T-helper 2 cell (primary cell): ENCODE results near the gene MFSD12.
"Not testable (repeated sequence)": the region's sequence is repeated elsewhere in the genome, so short reads cannot be mapped to it uniquely, and the experiment has no call there.

Experiments
- DNase-seq, 5 experiments: peaks; one replicate each; pipeline versions ENCODE4 v3.0.0 to v3.0.0-alpha.2; 2012 to 2022

Gene MFSD12

DNA sequence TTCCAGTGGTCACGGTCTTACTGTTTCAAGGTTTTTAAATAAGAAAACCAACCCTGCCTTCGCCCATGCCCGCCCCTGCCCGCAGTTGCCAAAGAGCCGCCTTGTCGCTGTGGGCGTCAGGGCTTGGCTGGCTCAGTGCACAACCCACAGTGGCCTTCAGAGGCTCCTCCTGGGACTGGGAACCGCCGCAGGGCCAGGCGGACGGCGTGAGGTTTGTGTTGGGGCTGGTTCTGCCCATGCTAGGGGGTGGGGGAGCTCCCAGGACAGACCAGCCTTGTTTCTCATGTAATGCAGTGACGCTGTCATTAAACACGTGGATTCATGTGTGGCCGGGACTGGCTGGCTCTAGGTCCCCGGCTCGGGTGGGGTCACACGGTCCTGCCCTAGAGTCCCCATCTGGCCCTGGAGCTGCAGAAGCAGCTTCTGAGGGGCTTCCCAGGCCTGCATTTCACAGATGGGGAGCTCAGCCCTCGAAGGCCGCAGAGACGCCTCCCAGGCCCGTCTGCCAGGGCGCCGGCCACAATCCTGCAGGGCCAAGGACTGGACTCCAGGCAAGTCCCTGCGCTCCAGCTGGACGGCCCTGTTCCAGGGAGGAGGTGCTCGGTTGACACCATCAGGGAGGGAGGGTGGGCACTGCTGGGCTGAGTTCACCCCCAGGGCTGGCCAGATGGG lies 20.8 kb downstream of the MFSD12 start:
- no peak for DNase-seq

DNA sequence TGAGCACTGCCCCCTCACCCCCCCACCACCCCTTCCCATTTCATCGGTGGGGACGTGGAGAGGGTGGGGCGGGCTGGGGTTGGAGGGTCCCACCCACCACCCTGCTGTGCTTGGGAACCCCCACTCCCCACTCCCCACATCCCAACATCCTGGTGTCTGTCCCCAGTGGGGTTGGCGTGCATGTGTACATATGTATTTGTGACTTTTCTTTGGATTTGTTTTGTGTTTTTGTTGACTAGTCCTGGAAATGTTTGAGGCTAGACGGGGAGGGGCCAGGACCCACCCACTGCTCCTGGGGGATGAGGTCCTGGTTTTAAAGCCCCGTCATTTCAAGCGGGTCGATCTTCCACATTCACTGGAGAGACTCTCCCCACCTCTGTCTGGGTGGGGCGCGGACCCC lies 21.4 kb downstream of the MFSD12 start:
- DNase-seq = no peak

DNA sequence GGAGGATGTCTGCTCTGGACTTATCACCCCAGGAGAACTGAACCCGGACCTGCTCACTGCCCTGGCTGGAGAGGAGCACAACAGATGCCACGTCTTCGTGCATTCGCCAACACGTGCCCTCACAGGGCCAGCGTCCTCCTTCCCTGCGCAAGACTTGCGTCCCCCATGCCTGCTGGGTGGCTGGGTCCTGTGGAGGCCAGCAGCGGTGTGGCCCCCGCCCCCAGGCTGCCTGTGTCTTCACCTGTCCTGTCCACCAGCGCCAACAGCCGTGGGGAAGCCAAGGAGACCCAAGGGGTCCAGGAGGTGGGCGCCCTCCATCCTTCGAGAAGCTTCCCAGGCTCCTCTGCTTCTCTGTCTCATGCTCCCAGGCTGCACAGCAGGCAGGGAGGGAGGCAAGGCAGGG lies 21.8 kb downstream of the MFSD12 start:
- no peak for DNase-seq

DNA sequence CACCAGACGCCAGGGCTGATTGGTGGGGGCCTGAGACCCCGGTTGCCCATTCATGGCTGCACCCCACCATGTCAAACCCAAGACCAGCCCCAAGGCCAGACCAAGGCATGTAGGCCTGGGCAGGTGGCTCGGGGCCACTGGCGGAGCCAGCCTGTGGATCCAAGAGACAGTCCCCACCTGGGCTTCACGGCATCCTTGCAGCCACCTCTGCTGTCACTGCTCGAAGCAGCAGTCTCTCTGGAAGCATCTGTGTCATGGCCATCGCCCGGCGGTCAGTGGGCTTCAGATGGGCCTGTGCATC lies 22.2 kb downstream of the MFSD12 start:
- no peak for DNase-seq

DNA sequence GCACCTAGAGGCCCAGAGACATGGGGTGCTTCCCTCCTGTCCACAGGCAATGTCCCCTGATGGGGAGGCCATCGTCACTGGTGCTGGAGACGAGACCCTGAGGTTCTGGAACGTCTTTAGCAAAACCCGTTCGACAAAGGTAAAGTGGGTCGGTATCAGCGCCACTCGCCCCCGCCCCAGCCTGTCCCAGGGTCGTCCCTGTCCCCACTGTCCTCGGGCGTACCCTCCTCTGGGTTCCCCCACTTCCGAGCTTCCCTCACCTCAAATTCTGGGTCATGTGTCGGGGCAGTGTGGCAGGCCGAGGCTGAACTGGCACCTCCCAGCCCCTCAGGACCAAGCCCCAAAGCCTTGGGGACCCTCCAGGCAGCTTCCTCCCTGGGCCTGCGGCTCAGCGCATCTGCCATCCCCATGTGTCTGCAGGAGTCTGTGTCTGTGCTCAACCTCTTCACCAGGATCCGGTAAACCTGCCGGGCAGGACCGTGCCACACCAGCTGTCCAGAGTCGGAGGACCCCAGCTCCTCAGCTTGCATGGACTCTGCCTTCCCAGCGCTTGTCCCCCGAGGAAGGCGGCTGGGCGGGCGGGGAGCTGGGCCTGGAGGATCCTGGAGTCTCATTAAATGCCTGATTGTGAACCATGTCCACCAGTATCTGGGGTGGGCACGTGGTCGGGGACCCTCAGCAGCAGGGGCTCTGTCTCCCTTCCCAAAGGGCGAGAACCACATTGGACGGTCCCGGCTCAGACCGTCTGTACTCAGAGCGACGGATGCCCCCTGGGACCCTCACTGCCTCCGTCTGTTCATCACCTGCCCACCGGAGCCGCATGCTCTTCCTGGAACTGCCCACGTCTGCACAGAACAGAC lies 22.8 kb downstream of the MFSD12 start:
- DNase-seq = no peak

DNA sequence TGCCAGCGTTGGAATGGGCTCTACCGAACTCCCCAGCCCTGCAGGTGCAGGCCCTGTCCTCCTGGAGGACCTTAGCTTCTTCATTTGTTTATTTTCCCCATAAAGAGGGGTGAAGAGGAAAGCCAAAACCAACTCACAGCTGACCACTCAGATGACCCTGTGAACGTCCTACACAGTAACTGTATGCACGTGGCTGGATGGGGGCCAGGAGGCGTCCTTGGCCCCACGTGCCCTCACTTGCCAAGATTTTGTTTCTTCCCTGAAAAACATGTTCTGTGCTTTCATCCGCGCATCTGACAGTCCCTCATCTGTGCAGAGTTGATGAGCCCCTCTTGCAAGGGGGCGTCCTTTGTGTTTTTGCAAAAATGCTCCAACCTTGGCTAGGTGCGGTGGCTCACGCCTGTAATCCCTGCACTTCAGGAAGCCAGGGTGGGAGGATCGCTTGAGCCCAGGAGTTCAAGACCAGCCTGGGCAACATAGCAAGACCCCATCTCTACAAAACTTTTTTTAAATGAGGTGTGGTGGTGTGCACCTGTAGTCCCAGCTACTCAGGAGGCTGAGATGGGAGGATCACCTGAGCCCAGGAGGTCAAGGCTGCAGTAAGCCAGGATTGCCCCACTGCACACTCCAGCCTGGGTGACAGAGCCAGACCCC lies 23.7 kb downstream of the MFSD12 start:
- DNase-seq = no peak

DNA sequence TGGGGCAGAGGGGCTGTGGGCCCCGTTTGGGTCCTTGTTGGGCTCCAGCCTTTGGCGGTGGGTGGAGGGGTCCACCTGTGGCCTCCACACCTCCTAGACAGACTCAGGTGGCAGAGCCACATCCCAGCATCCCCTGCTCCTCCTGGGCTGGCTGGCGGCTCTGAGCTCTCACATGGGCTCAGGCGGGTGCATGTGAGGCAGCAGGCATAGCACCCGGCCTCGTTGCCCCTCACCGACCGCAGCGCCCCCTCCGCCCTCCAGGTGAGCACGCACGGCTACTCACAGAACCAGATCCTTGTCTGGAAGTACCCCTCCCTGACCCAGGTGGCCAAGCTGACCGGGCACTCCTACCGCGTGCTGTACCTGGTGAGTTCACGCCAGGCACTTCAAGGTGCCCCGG lies 24.4 kb downstream of the MFSD12 start:
- DNase-seq = no peak

DNA sequence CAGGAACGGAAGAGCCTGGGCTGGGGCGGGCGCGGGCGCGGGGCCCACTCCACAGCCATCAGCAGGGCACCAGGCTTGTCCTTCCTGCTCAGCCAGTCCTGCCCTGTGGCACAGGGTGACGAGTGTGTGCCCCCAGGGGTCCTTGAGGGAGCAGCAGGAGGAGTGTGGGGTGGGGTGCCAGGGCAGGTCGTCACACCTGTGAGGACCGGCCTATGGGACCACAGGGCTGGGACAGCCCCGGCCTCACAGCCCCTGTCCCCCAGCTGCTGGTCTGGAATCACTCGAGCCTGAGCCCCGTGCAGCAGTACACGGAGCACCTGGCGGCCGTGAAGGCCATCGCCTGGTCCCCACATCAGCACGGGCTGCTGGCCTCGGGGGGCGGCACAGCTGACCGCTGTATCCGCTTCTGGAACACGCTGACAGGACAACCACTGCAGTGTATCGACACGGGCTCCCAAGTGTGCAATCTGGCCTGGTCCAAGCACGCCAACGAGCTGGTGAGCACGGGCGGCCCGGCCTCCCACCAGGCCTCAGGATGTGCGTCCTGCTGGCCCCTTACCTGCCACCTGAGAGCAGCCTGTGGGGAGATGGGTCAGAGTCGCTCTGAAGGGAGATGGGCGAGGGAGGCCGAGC lies 25.1 kb downstream of the MFSD12 start:
- DNase-seq = no peak

DNA sequence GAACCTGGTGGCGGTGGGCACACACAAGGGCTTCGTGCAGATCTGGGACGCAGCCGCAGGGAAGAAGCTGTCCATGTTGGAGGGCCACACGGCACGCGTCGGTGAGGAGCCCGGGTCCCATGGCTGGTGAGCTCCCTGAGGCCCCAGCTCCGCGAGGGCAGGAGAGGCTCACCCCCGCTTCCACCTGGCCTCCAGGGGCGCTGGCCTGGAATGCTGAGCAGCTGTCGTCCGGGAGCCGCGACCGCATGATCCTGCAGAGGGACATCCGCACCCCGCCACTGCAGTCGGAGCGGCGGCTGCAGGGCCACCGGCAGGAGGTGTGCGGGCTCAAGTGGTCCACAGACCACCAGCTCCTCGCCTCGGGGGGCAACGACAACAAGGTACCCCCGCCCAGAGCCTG lies 25.7 kb downstream of the MFSD12 start:
- no peak for DNase-seq

DNA sequence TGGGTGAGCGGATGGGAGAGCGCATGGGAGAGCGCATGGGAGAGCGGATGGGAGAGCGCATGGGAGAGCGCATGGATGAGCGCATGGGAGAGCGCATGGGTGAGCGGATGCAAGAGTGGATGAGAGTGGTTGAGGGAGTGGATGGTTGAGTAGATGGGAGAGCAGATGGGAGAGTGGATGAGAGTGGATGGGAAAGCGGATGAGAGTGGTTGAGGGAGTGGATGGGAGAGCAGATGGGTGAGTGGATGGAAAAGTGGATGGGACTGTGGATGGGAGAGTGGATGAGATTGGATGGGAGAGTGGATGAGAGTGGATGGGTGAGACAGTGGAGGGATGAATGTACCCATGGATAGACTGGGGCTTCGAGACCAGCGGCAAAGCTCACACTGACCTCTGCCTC lies 27.0 kb downstream of the MFSD12 start:
- DNase-seq = no peak

DNA sequence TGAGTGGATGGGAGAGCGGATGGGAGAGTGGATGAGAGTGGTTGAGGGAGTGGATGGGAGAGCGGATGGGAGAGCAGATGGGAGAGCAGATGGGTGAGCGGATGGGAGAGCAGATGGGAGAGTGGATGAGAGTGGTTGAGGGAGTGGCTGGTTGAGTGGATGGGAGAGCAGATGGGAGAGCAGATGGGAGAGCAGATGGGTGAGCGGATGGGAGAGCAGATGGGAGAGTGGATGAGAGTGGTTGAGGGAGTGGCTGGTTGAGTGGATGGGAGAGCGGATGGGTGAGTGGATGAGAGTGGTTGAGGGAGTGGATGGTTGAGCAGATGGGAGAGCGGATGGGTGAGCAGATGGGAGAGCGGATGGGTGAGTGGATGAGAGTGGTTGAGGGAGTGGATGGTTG lies 28.1 kb downstream of the MFSD12 start:
- DNase-seq = not testable (repeated sequence)

DNA sequence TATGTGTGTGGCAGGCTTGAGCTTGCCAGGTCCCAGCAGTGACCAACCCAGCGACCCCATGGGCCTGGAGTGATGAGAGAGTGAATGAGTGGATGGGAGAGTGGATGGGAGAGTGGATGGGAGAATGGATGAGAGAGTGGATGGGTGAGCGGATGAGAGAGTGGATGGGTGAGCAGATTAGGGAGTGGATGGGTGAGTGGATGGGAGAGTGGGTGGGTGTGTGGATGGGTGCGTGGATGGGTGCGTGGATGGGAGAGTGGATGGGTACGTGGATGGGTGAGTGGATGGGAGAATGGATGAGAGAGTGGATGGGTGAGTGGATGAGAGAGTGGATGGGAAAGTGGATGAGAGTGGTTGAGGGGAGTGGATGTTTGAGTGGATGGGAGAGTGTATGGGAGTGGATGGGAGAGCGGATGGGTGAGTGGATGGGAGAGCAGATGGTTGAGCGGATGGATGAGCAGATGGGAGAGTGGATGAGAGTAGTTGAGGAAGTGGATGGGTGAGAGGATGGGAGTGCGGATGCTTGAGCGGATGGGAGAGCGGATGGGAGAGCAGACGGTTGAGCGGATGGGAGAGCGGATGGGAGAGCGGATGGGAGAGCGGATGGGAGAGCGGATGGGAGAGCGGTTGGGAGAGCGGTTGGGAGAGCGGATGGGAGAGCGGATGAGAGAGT lies 28.7 kb downstream of the MFSD12 start:
- DNase-seq = no peak

DNA sequence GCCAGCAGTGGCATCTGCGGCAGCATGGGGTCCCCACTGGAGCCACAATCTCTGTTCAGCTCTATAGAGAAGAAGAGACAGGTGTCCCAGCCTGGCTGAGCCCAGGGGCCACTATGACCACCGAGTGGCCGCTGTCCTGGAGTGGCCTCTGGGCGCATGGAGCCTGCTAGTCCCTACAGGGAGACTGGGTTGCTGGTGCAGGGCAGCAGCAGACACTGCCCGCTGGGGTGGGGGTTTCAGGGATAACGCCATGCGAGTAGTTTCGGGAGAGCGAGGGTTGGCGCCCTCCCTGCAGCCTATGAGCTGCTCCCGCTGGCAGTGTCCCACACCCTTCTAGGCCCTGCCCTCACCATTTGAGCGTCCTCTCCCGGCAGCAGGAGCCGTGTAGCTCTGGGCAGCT lies 29.3 kb downstream of the MFSD12 start:
- no peak for DNase-seq

DNA sequence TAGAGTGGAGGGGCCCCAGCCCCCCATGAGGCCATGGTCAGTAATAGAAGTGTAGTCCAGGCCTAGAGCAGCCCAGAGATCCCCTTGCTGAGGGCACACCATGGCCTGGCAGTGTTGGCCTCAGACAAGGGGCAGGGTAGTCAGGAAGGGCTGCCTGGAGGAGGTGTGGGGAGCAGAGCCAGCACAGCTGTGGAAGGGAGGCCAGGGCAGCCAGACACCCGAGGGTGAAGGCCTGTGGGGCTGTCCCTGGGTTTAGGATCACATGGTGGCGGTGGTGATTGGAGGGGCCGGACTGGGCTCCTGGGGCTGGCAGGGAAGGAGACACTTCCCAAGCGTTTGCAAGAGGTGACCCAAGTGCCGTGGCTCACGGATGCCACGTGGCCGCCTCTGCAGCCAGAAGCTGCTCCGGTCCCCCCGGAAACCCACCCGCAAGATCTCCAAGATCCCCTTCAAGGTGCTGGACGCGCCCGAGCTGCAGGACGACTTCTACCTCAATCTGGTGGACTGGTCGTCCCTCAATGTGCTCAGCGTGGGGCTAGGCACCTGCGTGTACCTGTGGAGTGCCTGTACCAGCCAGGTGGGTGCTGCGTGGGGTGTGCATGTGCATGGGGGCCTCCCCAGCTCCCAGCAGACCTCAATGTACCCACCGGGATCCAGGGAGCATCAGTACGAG lies 30.0 kb downstream of the MFSD12 start:
- DNase-seq = no peak

DNA sequence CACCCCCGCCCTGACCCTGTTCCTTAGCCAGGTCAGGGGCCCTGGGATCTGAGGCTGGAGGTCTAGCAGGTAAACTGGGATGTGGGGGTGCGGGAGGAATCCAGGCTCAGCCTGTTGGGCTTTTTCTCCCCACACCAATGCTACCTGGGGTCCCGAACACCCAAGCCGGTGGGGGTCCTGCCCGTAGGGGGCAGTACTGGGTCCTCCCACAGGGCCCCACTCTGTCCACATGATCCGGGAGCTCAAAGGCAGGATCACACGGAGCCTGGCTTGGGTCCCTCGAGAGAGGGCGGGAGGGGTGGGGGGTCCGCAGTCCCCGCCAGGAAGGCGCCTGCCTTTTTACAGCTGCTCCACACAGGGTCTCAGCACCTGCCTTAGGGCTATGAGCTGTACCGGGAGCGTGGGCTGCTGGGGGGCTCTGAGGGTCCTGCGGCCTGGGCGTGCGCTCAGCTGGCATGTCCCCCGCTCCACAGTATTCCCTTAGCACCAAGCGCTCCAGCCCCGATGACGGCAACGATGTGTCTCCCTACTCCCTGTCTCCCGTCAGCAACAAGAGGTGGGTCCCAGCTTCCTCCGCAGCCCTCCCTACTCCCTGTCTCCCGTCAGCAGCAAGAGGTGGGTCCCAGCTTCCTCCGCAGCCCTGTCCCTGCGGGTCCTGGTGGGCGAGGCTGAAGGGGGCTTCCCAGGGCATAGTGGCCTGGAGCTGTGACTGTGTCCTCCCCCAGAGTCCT lies 30.7 kb downstream of the MFSD12 start:
- no peak for DNase-seq

DNA sequence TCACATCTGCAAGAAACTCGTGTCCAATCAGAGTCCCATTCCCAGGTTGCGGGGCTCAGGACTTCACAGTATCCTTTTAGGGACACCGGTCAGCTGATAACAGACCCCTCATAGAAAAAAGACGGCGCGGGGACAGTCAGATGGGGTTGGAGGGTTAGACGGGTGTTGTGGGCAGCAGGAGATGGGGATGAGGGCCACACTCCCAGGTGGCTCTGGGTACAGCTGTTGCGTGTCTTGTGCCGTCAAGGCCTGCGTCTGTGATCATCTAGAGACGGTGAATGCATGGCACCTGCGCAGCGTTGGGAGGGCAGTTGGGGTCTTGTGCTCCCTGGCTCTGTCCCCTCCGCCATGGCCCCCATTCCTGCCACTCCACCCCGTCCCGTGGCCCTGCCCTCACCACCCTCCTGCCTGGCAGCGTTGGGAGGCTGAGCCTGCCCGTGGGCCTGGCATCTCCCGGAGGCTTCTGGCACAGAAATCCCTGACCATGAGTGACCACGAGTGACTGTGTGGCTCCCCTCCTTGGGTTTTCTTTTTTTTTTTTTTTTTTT lies 32.4 kb downstream of the MFSD12 start:
- no peak for DNase-seq

DNA sequence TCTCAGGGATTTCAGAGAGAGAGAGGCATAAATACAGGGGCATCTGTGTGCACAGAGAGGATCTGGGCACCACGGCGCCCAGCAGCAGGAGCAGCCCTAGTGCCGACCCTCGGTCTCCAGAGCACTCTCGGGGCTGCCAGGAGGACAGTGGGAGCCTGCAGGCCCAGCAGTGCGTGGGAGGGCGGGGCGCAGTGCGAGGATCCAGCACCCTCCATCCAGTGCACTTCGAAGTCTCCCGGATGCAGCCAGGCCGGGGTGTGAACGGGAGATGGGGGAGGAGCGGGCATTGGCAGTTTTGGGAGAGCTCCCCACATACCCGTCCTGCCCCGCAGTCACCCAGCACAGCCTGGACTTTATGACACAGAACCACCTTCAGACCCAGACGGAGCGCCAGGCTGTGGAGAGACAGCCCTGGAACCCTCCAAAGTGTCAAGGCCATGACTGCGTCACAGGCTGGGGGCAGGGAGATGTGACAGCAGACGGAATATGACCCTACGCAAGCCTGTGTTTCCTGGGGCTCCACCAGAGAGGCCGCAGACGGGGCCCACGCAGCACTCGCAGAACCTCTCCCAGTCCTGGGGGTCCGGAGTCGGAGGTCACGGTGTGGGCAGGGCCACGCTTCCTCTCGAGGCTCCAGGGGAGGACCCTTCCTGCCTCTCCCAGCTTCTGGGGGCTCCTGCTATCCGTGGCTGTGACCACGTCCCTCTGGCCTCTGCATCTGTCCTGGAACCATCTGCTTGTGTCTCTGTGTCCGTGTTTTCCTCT lies 33.1 kb downstream of the MFSD12 start:
- no peak for DNase-seq

DNA sequence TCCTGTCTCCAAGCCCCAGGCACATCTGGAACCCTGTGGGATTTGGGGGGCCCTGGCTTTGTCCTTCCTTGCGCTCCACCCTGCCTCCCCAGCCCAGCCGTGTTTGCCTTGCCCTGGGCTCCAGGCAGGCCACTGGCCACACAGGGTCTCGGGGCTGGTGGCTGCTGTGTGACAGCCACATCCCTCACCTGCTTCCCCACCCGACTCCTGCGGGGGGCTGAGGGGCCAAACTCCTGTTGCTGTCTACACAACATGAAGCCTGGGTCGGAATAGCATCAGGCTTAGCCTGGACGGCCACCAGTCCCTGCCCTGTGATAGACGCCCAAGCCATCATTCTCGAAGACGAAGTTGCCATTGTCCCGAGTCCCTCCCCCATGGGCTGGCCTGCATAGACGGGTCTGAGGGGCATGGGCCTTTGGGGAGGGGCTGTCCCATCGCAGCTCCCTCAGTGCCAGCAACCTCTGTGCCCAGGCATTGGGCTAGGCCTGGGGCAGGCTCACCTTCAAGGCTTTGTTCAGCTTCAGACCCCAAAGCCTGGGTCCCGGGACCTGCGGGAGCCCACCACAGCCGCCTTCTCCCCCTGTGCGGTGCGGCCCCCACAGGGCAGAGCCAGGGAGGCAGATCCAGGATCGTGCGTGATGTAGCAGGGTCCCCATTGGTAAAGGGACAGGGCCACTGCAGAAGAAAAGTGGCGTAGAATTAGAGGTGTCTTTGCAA lies 33.9 kb downstream of the MFSD12 start:
- no peak for DNase-seq

DNA sequence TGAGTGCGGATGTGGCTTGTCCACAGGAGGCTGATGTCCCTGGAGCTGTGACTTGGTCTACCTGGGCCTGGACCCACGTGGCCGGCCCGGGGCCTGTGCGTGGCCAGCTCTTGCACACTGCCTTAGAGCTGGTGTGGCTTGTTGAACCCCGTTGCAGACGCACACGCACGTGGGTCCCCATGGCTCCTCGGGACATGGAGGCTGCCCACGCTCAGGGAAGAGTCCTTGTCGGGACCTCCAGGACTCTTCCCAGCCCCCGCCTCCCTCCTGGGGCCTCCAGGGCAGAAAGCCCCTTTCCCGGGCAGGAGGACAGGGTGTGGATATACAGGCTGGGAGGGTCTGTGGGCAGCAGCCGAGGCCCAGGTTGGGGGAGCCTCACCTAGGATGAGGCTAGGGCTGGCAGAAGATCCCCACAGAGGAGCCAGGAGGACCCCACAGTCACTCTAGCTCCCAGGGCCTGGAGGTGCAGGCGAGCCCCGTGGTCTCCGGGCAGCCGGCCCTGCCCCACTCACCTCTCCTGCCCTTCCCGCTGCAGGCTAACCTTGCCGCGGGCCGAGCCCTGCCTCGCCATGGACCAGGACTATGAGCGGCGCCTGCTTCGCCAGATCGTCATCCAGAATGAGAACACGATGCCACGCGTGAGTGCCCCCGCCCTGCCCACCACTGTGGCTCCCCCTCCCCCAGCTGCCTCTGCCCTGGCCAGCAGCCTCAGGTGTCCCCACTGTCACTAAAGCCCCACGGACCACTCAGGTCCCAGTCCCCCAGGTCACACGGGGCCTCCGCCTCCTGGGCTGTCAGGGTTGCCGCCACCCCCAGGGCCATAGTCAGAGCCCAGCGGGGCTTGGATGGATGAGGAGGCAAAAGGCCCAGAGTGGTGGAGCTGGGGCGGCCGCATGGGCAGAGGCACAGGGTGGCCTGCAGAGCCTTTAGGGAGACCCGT lies 34.7 kb downstream of the MFSD12 start:
- no peak for DNase-seq
